ENCODE data around the gene CDK12. TPM values are rescaled to one million over a fixed set of nuclear protein-coding genes. Genes with fewer than 3 reads are reported as not detected.
A peak's percentile ranks its signal among the peaks of the same experiment; 100 is the strongest.

CDK12 gene
- total and polyA plus RNA-seq, 9 of the 15 experiments (the other 6 are each of a cell fraction or from before 2014, with no cell fraction given): 3.4 to 65.6 (median 36.8) TPM

GRCh38 chr17:39461113-39461925 lies at the start of gene CDK12 (continued):
- TF ChIP-seq CBX1 (IDR thresholded peaks at IDR 0.05; ENCODE audit: low read depth) (0 out of 2 replicates have a peak, but pooled peaks have one; percentile 45), SMAD4 (CRISPR knock-in tag; conservative IDR thresholded peaks at IDR 0.05) (peak; percentile 32; the same call in 1 of the 2 replicates), RB1 (IDR thresholded peaks at IDR 0.05; ENCODE audit: low read depth) (peak; percentile 19), POU5F1 (IDR thresholded peaks at IDR 0.05; ENCODE audit: borderline replicate concordance, low read depth, low read length, partially characterized antibody) (peak; percentile 29), SUPT5H (IDR thresholded peaks at IDR 0.05) (peak; percentile 100), SAP30 (IDR thresholded peaks at IDR 0.05; ENCODE audit: borderline replicate concordance, insufficient read depth, low read depth, low read length, poor library complexity, severe bottlenecking) (peak; percentile 39), PRDM10 (IDR thresholded peaks at IDR 0.05; ENCODE audit: partially characterized antibody) (peak; percentile 20), IFI16 (CRISPR knock-in tag; IDR thresholded peaks at IDR 0.05) (no peak), E2F3 (CRISPR knock-in tag; IDR thresholded peaks at IDR 0.05) (peak; percentile 36; the same call in 1 of the 2 replicates), TBL1XR1 (IDR thresholded peaks at IDR 0.05; ENCODE audit: low read length in 2 of 2) (0 out of 4 replicates have a peak, but pooled peaks of 1 of the 2 experiments have one; percentile 24), ZHX1 (conservative IDR thresholded peaks at IDR 0.05; ENCODE audit: low read length) (peak; percentile 100), SP2 (IDR thresholded peaks at IDR 0.05; ENCODE audit: extremely low read depth, low read depth, low read length, poor library complexity, severe bottlenecking) (peak; percentile 17), ZNF316 (IDR thresholded peaks at IDR 0.05) (peak; percentile 43; the same call in 1 of the 2 replicates), MAZ (CRISPR knock-in tag; conservative IDR thresholded peaks at IDR 0.05 in 1 of 2, IDR thresholded peaks at IDR 0.05 in 1 of 2) (peak; percentile 76 to 89), POLR2A (conservative IDR thresholded peaks at IDR 0.05) (peak; percentile 99), PHF20 (IDR thresholded peaks at IDR 0.05; ENCODE audit: partially characterized antibody) (peak; percentile 73), GTF2E2 (tag; IDR thresholded peaks at IDR 0.05) (peak; percentile 56; the same call in 1 of the 2 replicates), NFRKB (IDR thresholded peaks at IDR 0.05; ENCODE audit: low read depth) (peak; percentile 38), ELF4 (CRISPR knock-in tag; IDR thresholded peaks at IDR 0.05) (peak; percentile 95), ATF4 (CRISPR knock-in tag; IDR thresholded peaks at IDR 0.05) (peak; percentile 41; the same call in 1 of the 2 replicates)

Data from K562 (cell line).